Epithelial cell of esophagus (primary cell): ENCODE data around the gene LILRA2.
"Not testable (repeated sequence)": the region's sequence is repeated elsewhere in the genome, so short reads cannot be mapped to it uniquely, and the experiment has no call there.

Experiments used
- DNase-seq: peaks from one replicate; pipeline ENCODE4 v3.0.0; 2010; ENCODE audit warnings: low read depth
- H3K4me3 ChIP-seq: 2 replicates; pipeline ENCODE4 v1.5.1; 2011; ENCODE audit warnings: mild to moderate bottlenecking, low read length, control low read depth
- TF ChIP-seq, protein P1 (sequence below): IDR thresholded peaks from 2 replicates; pipeline ENCODE4 v1.5.1; 2011; ENCODE audit warnings: low read depth, mild to moderate bottlenecking, low read length, control low read depth, inconsistent platforms; ENCODE audit not compliant: insufficient read depth; ENCODE audit errors: missing control alignments

Gene LILRA2

DNA sequence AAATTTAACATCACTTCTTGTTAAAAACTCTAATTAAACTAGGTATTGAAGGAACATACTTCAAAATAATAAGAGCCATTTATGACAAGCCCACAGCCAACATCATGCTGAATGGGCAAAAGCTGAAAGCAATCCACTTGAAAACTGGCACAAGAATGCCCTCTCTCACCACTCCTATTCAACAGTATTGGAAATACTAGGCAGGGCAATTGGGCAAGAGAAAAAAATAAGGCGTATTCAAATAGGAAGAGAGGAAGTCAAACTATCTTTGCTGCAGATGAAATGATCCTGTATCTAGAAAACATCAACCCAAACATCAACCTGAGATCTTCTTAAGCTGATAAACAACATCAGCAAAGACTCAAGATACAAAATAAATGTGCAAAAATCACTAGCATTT, 41.1 kb downstream of the LILRA2 start:
- TF ChIP-seq, protein P1, sequence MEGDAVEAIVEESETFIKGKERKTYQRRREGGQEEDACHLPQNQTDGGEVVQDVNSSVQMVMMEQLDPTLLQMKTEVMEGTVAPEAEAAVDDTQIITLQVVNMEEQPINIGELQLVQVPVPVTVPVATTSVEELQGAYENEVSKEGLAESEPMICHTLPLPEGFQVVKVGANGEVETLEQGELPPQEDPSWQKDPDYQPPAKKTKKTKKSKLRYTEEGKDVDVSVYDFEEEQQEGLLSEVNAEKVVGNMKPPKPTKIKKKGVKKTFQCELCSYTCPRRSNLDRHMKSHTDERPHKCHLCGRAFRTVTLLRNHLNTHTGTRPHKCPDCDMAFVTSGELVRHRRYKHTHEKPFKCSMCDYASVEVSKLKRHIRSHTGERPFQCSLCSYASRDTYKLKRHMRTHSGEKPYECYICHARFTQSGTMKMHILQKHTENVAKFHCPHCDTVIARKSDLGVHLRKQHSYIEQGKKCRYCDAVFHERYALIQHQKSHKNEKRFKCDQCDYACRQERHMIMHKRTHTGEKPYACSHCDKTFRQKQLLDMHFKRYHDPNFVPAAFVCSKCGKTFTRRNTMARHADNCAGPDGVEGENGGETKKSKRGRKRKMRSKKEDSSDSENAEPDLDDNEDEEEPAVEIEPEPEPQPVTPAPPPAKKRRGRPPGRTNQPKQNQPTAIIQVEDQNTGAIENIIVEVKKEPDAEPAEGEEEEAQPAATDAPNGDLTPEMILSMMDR, result no peak
- H3K4me3 ChIP-seq, result no peak overlapping the region
- no peak for DNase-seq

DNA sequence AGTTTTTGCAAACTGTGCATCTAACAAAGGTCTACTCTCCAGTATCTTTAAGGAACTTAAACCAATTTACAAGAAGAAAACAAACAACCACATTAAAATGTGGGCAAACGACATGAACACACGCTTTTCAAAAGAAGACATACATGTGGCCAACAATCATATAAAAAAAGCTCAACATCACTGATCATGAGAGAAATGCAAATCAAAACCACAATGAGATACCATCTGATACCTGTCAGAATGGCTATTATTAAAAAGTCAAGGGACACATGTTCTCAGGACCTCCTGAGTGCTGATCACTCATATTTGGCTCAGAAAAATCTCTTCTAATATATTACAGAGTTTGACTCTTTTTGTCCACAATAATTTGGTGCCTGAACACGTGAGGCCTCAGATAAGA, 42.5 kb downstream of the LILRA2 start:
- no peak for DNase-seq
- H3K4me3 ChIP-seq, result no peak overlapping the region
- TF ChIP-seq, protein P1, result no peak

DNA sequence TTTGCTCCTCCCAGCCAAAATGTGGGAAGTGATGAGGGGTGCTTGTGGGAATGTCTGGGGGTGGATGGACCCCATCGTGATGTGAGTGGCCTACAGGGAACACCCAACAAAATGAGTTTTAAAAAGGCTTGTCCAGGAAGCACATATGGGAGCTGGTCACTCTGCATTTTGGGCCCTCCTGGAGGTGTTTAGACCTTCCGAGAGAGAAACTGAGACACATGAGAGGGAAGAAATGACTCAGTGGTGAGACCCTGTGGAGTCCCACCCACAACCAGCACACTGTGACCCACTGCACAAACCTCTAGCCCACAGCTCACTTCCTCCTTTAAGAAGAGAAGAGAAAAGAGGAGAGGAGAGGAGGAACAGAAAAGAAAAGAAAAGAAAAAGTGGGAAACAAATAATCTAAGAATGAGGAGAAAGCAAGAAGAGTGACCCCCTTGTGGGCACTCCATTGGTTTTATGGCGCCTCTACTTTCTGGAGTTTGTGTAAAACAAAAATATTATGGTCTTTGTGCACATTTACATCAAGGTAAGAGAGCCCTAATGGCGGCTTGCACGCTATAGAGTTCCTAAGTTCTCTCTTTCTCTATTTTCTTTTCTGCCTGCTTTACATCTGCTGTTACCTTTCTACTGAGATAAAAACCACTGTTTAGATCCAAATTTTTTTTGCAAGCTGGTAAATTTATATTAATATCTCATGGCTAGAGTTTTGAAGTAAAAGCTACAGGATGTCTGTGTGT, 43.4 kb downstream of the LILRA2 start:
- TF ChIP-seq, protein P1, result no peak
- no peak overlapping the region for H3K4me3 ChIP-seq
- no peak for DNase-seq

DNA sequence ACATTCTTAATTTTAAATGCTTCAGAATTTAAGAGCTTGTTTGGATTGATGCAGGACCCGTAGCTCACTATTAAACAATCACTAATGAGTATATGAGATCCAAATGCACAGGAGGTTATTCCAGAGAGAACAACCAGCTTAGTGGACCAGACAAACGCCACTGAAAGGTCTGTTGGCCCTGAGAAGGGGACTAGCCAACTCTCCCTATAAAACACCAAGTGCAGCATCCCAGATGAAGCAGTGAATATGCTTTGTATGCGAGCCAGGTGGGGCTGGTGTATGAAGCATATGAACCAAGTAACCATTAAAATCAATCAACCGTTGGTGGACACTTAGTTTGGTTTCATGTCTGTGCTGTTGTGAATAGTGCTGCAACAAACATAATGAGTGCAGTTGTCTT, 46.9 kb downstream of the LILRA2 start:
- DNase-seq, result no peak
- no peak overlapping the region for H3K4me3 ChIP-seq
- TF ChIP-seq, protein P1, result no peak

DNA sequence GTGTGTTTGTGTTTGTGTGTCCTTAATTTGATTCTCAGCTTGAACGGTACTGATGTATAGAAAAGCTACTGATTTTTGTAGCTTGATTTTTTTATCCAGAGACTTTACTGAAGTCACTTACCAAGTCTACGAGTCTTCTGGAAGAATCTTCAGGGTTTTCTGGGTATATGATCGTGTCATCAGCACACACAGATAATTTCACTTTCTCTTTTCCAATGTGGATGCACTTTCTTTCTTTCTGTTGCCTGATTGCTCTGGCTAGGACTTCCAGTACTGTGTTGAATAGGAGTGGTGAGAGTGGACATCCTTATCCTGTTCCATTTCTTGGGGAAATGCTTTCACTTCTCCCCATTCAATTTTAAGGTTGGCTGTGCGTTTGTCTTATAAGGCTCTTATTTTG, 48.8 kb downstream of the LILRA2 start:
- no peak overlapping the region for H3K4me3 ChIP-seq
- DNase-seq, result no peak
- TF ChIP-seq, protein P1, result no peak

DNA sequence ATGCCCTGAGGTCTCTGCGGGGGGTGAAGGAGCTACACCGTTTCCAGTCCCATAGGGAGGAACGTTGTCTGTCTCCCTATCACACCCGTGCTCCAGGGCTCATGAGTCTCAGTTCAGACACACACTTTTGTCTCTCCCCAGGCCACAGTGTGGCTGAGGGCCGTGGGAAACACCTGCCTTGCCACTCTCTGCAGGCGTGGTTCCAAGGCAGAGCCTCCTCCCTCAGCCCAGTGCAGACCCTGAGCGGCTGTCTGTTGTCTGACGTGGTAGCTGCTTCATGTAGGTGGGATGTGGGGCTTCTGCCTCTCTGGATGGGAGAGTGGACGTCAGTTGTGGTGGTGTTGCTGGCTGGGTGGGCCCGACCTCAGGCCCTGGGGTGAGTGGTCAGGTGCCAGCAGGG, 50.6 kb downstream of the LILRA2 start:
- H3K4me3 ChIP-seq, DNase-seq: not testable (repeated sequence)

DNA sequence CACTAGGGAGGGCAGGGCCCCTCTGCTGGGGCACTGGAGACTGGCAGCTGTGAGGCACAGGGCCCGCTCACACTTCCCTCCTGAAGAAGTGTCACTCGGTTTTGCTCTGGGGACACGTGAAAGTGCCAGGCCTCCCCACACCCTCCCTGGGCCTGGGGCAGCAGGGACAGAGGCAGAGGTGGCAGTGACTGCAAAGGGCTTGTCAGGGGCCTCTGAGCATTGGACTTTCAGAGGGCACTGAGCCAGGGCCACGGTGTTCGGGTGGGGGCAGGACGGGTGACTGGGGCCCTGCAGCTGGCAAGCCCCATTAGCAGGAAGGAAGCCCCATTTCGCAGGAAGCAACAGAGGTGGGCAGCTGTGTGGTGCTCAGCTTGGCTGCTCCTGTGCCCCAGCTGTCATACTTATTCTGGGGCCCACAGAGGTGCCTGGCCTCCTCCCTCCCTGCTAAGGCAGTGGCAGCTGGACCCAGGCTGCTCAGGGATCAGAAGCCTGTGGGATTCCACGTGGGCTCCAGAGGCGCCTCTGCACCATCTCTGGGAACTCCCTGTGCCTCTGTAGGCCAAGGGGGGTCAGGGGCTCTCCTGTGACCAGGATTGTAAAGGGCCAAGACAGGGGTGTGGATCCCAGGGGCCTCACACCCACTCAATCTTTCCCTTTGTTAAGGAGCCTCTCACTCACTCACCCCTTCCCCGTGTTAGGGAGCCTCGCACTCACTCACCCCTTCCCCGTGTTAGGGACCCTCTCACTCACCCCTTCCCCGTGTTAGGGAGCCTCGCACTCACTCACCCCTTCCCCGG, 51.5 kb downstream of the LILRA2 start:
- not testable (repeated sequence) for DNase-seq, H3K4me3 ChIP-seq

DNA sequence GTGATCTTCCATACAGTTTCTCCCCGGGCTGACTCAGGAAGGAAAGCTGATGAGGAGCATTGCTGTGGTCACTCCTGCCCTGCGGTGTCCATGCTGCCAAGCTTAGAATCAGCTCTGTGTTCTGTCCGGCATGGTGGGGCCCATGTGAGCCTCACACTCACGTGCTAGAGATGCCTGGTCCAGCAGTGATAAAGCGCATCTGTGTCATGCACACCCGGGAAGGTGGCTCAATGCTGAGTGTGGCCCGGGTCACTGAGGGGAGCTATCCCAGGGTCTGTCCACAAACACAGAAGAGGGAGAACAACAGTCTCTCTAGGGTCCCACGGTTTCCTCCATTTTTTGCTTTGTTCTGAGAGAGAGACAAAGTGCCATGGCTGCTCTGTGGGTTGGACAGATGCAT, 53.2 kb downstream of the LILRA2 start:
- H3K4me3 ChIP-seq, result no peak overlapping the region
- TF ChIP-seq, protein P1, result no peak

DNA sequence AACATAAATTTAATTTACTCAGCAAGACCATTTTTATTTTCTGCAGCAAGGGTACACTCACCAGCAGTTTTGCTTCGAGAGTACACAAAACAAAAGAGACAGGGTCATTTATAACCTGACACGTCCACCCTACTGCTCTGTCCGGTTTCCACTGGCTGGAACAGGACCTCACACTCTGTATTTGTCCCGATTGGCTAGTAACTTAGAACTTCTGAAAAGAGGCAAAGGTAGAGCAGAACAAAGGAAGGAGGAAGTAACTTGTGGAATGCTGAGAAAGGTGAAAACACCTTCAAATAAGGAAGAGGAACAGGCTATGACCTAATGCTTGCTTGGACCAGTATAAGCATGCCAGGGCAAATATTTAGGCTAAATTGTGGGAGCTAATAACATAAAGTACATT, 54.3 kb downstream of the LILRA2 start:
- H3K4me3 ChIP-seq, DNase-seq: not testable (repeated sequence)

More for the DNA sequence above, 53.2 kb downstream of the LILRA2 start:
- DNase-seq, result no peak

DNA sequence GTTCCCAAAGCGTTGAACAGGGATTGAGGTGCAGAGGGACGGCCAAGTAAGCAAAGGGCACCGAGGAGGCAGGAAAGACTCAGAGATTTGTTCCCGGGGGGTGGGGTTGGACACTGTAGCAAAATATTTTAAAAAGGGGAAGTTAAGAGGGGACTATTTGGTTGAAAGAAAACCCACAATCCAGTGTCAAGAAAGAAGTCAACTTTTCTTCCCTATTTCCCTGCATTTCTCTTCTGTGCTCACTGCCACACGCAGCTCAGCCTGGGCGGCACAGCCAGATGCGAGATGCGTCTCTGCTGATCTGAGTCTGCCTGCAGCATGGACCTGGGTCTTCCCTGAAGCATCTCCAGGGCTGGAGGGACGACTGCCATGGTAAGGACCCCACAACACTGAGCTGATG, 56.7 kb downstream of the LILRA2 start, which contains the start of gene LILRB1:
LILRB1 (plus strand) TSS at position 223 of the 400 bp plus-strand sequence. CDS start 590 bp downstream, outside the sequence.
- not testable (repeated sequence) for DNase-seq, H3K4me3 ChIP-seq
